Measurements from ENCODE around the gene REPS1. TPM values are rescaled to one million over a fixed set of nuclear protein-coding genes. Genes with fewer than 3 reads are reported as not detected.
"Not testable (repeated sequence)": the region's sequence is repeated elsewhere in the genome, so short reads cannot be mapped to it uniquely, and the experiment has no call there.

REPS1 gene
- total RNA-seq, 1 experiment from 2014 or later, result 55.8 TPM

- no peaks in the 10 kb centered on the region for H3K27me3 ChIP-seq (ENCODE audit: control insufficient read depth, insufficient read depth, low read length)
- H3K36me3 ChIP-seq (replicated peaks; ENCODE audit: control insufficient read depth, insufficient read depth, low read length), result peaks cover 3% of the 10 kb centered on the region; the same call in 1 of the 2 replicates
- no peak overlapping the region for H3K4me3 ChIP-seq (ENCODE audit: insufficient read depth, low read depth, low read length)
- no peak for DNase-seq
Measured at GRCh38 chr6:138948546-138949179, 39.4 kb downstream of the REPS1 start.

DNA sequence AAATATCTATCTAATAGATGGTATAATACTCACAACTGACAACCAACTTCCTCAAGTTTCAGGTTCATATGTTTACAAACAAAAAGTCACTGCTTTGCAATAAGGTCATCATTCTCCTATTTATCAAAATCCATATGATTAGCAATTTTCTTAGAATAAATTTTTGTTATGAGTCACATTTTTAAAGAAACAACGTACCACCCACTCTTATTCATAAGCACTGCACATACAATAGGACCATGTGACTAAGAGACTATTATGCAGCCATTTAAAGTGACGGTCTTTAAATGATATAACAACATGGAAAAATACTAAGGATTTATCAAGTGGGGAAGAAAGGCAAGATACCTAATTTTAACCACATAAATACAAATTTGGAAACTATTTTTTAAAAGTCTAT, 40.0 kb downstream of the REPS1 start:
- Histone ChIP-seq H3K4me3 (ENCODE audit: insufficient read depth, low read depth, low read length) (no peak overlapping the region), H3K27me3 (ENCODE audit: control insufficient read depth, insufficient read depth, low read length) (no peaks in the 10 kb centered on the region), H3K36me3 (replicated peaks; ENCODE audit: control insufficient read depth, insufficient read depth, low read length) (peaks cover 3% of the 10 kb centered on the region; the same call in 1 of the 2 replicates)
- DNase-seq, result no peak

- Histone ChIP-seq H3K4me3 (ENCODE audit: insufficient read depth, low read depth, low read length) (no peak overlapping the region), H3K36me3 (replicated peaks; ENCODE audit: control insufficient read depth, insufficient read depth, low read length) (peaks cover 3% of the 10 kb centered on the region; the same call in 1 of the 2 replicates), H3K27me3 (ENCODE audit: control insufficient read depth, insufficient read depth, low read length) (no peaks in the 10 kb centered on the region)
- DNase-seq, result peak; percentile 15
Measured at GRCh38 chr6:138945354-138945753, 42.7 kb downstream of the REPS1 start.

DNA sequence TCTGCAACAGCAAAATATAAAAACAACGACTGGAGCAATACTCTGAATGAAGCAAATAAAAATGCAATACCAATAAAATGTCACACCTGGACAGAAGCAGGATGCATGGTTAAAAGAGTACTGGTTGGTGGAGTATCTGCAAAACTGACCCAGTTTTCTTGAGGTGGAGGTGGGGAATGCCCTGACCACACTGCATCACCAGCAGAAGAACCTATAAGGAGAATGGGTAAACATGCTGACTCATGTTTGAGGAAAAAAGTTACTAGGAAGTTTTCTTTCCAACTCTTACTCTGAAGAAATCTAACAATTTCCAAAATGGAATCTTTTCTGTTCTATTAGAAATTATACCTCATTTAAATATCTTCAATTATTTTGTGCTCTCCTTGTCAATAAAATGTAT, 43.6 kb downstream of the REPS1 start:
- DNase-seq, result no peak

GRCh38 chr6:138943089-138943625, 44.9 kb downstream of the REPS1 start:
- DNase-seq, result no peak
- Histone ChIP-seq H3K4me3 (ENCODE audit: insufficient read depth, low read depth, low read length) (no peak overlapping the region), H3K36me3 (replicated peaks; ENCODE audit: control insufficient read depth, insufficient read depth, low read length) (peaks cover 3% of the 10 kb centered on the region; the same call in 1 of the 2 replicates), H3K27me3 (ENCODE audit: control insufficient read depth, insufficient read depth, low read length) (no peaks in the 10 kb centered on the region)

More for the DNA sequence above, 43.6 kb downstream of the REPS1 start:
- H3K4me3 ChIP-seq (ENCODE audit: insufficient read depth, low read depth, low read length), result no peak overlapping the region
- no peaks in the 10 kb centered on the region for H3K27me3 ChIP-seq (ENCODE audit: control insufficient read depth, insufficient read depth, low read length)
- H3K36me3 ChIP-seq (replicated peaks; ENCODE audit: control insufficient read depth, insufficient read depth, low read length), result peaks cover 3% of the 10 kb centered on the region; the same call in 1 of the 2 replicates

DNA sequence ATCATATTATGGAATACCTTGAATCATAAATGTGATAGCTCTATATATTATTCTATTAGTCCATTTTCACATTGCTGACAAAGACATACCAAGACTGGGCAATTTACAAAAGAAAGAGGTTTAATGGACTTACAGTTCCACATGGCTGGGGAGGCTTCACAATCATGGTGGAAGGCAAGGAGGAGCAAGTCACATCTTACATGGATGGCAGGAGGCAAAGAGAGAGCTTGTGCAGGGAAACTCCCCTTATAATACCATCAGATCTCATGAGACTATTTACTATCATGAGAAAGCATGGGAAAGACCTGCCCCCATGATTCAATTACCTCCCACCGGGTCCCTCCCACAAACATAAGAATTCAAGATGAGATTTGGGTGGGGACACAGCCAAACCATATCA, 51.2 kb downstream of the REPS1 start:
- not testable (repeated sequence) for H3K4me3 ChIP-seq (ENCODE audit: insufficient read depth, low read depth, low read length); H3K36me3 ChIP-seq (replicated peaks; ENCODE audit: control insufficient read depth, insufficient read depth, low read length); H3K27me3 ChIP-seq (ENCODE audit: control insufficient read depth, insufficient read depth, low read length); DNase-seq

- H3K4me3 ChIP-seq (ENCODE audit: insufficient read depth, low read depth, low read length), result no peak overlapping the region
- peaks cover 2% of the 10 kb centered on the region; the same call in 1 of the 2 replicates for H3K36me3 ChIP-seq (replicated peaks; ENCODE audit: control insufficient read depth, insufficient read depth, low read length)
- DNase-seq, result no peak
- no peaks in the 10 kb centered on the region for H3K27me3 ChIP-seq (ENCODE audit: control insufficient read depth, insufficient read depth, low read length)
Measured at GRCh38 chr6:138931660-138932059, 56.4 kb downstream of the REPS1 start.

DNA sequence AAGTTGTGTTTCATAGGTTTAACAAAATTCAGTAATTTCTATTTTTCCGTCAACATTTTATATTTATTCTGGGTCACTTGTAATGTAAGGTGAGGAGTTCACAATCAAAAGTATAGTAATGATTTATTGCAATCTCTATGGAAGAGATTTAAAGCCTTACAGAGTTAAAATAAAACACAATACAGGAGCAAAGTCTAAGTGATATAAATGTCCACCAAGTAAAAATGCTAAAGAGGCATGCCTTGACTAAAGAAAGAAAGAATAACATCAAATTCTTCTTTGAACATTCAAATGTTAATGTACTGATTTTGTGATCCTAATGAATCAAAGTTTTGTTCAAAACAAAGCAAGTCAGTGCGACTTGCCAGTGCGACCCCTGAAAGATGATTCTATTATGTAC, 61.5 kb downstream of the REPS1 start:
- no peak for DNase-seq
- Histone ChIP-seq H3K27me3 (ENCODE audit: control insufficient read depth, insufficient read depth, low read length) (no peaks in the 10 kb centered on the region), H3K4me3 (ENCODE audit: insufficient read depth, low read depth, low read length) (no peak overlapping the region), H3K36me3 (replicated peaks; ENCODE audit: control insufficient read depth, insufficient read depth, low read length) (peaks cover 2% of the 10 kb centered on the region; the same call in 1 of the 2 replicates)

- no peaks in the 10 kb centered on the region for H3K27me3 ChIP-seq (ENCODE audit: control insufficient read depth, insufficient read depth, low read length)
- DNase-seq, result no peak
- H3K36me3 ChIP-seq (replicated peaks; ENCODE audit: control insufficient read depth, insufficient read depth, low read length), result peaks cover 2% of the 10 kb centered on the region; the same call in 1 of the 2 replicates
- H3K4me3 ChIP-seq (ENCODE audit: insufficient read depth, low read depth, low read length), result no peak overlapping the region
Measured at GRCh38 chr6:138925806-138926205, 62.2 kb downstream of the REPS1 start.

DNA sequence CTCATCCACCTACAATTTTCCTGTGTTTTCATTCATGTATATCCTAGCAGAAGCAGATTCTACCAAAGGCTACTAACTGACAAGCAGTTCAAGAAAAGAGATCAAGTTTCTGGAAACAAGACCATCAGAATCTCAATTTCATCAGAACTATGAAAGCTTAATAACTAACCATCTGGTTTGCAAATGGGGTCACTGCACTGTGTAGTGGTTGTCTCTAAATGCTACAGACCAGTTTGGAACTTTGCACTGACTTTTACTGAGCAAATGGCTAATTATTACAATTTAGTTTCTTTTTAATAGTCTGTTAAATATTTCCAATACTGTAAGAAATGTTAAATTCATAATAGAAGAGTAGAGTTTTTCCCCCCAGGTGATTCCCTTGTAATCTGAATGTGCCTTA, 64.5 kb downstream of the REPS1 start:
- H3K27me3 ChIP-seq (ENCODE audit: control insufficient read depth, insufficient read depth, low read length), result no peaks in the 10 kb centered on the region
- no peak overlapping the region for H3K4me3 ChIP-seq (ENCODE audit: insufficient read depth, low read depth, low read length)
- peaks cover 5% of the 10 kb centered on the region for H3K36me3 ChIP-seq (replicated peaks; ENCODE audit: control insufficient read depth, insufficient read depth, low read length)
- no peak for DNase-seq

DNA sequence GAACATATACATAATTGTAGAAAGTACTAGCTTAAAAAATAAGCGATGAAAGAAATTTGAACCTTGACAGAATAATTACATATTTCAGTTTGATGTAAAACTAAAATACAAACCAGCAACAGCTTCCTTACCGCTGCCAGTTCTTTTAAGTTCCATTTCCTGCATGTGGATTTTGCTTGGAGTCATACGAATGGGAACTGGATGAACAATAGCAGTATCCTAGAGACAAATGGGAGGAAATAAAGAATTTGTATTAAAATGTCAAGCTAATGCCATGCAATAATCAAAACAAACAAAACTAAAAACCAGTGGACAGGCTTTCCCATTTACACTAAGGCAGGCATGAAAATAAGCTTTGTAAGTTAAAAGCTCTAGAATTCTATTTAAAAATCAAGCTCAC, 67.1 kb downstream of the REPS1 start:
- H3K4me3 ChIP-seq (ENCODE audit: insufficient read depth, low read depth, low read length), result no peak overlapping the region
- H3K36me3 ChIP-seq (replicated peaks; ENCODE audit: control insufficient read depth, insufficient read depth, low read length), result peaks cover 3% of the 10 kb centered on the region
- H3K27me3 ChIP-seq (ENCODE audit: control insufficient read depth, insufficient read depth, low read length), result no peaks in the 10 kb centered on the region
- no peak for DNase-seq

DNA sequence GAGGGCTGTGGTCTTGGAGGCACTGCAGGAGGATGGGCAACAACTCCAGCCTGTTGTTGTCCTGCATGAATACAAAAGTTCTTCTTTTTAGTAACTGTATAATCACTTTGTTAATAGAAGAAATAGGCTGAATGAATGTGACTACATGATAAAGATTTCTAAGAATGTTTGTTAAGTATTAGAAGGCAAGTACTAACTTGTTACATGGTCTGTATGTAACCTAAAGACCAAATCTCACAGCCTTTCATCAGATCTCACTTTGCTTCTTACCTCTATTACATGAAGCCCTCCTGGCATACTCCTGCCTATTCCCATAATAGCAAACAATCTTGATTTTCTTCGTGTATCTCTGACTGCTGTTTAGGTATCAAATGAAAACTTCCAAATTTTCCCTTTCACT, 73.4 kb downstream of the REPS1 start:
- no peak for DNase-seq
- no peak overlapping the region for H3K4me3 ChIP-seq (ENCODE audit: insufficient read depth, low read depth, low read length)
- no peaks in the 10 kb centered on the region for H3K27me3 ChIP-seq (ENCODE audit: control insufficient read depth, insufficient read depth, low read length)
- H3K36me3 ChIP-seq (replicated peaks; ENCODE audit: control insufficient read depth, insufficient read depth, low read length), result peaks cover 17% of the 10 kb centered on the region

GRCh38 chr6:138912308-138912707, 75.7 kb downstream of the REPS1 start:
- Histone ChIP-seq H3K36me3 (replicated peaks; ENCODE audit: control insufficient read depth, insufficient read depth, low read length) (peaks cover 21% of the 10 kb centered on the region), H3K4me3 (ENCODE audit: insufficient read depth, low read depth, low read length) (no peak overlapping the region), H3K27me3 (ENCODE audit: control insufficient read depth, insufficient read depth, low read length) (no peaks in the 10 kb centered on the region)
- no peak for DNase-seq

- no peaks in the 10 kb centered on the region for H3K27me3 ChIP-seq (ENCODE audit: control insufficient read depth, insufficient read depth, low read length)
- H3K4me3 ChIP-seq (ENCODE audit: insufficient read depth, low read depth, low read length), result no peak overlapping the region
- peaks cover 23% of the 10 kb centered on the region for H3K36me3 ChIP-seq (replicated peaks; ENCODE audit: control insufficient read depth, insufficient read depth, low read length)
- DNase-seq, result no peak
Measured at GRCh38 chr6:138909975-138910374, 78.1 kb downstream of the REPS1 start.

DNA sequence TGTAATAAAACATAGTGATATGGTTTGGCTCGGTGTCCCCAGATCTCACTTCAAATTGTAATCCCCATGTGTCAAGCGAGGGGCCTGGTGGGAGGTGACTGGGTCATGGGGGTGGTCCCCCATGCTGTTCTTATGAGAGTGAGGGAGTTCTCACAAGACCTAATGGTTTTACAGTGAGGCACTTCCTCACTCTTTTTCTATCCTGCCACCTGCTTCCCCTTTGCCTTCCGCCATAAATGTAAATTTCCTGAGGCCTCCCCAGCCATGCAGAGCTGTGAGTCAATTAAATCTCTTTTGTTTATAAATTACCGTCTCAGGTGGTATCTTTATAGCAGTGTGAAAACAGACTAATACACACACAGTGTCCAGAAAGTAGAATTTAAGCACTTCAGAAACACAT, 78.5 kb downstream of the REPS1 start:
- Histone ChIP-seq H3K4me3 (ENCODE audit: insufficient read depth, low read depth, low read length) (no peak overlapping the region), H3K27me3 (ENCODE audit: control insufficient read depth, insufficient read depth, low read length) (no peaks in the 10 kb centered on the region), H3K36me3 (replicated peaks; ENCODE audit: control insufficient read depth, insufficient read depth, low read length) (peaks cover 20% of the 10 kb centered on the region)
- no peak for DNase-seq

All from H7 (cell line).